ENCODE data around the gene SEMA4C.

- TF ChIP-seq EZH2 (IDR thresholded peaks at IDR 0.05; ENCODE audit: borderline replicate concordance, insufficient read depth, low read length, poor library complexity, severe bottlenecking) (no peak), CTCF (IDR thresholded peaks at IDR 0.05; ENCODE audit: poor library complexity, severe bottlenecking) (no peak), EP300 (conservative IDR thresholded peaks at IDR 0.05; ENCODE audit: poor library complexity, severe bottlenecking) (no peak)
These were observed 11.7 kb upstream of the SEMA4C start for GRCh38 chr2:96881349-96882195.

All from neural cell (in vitro differentiated cells).